ENCODE measurements around the gene TIMMDC1. TPM values are rescaled to one million over a fixed set of nuclear protein-coding genes. Genes with fewer than 3 reads are reported as not detected.
"Not testable (repeated sequence)": the region's sequence is repeated elsewhere in the genome, so short reads cannot be mapped to it uniquely, and the experiment has no call there.

Gene TIMMDC1
- total RNA-seq, 1 donor from 2014 or later = 52.8 TPM

DNA sequence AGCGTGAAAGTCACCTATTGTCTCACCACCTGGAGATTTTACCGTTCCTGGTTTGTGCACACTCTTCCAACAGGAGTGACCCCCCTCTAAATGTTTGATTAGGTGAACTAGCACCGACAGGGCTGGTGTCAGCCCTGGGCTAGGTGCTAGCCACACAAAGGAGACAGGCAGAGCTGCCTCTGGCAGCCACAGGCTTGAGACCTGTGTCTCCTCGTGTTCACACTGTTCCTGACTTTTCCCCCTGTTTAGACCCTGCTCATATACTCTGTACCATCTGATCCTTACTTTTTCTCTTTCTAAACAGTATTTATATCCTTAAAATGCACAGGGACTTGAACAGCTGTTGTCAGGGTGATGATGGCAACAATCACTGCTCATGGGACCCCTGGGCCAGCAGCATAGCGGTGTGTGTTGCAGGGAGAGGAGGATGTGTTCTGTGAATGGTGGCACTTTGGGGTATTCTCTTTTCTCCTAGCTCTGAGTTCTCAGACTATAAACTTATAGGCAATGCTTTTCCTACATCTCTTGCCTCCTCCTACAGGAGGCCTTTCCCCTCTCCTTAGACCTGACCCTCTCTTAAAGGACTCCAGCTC lies 55.6 kb downstream of the TIMMDC1 start:
- no peak for DNase-seq (ENCODE audit: low spot score)
- no peak for ATAC-seq

DNA sequence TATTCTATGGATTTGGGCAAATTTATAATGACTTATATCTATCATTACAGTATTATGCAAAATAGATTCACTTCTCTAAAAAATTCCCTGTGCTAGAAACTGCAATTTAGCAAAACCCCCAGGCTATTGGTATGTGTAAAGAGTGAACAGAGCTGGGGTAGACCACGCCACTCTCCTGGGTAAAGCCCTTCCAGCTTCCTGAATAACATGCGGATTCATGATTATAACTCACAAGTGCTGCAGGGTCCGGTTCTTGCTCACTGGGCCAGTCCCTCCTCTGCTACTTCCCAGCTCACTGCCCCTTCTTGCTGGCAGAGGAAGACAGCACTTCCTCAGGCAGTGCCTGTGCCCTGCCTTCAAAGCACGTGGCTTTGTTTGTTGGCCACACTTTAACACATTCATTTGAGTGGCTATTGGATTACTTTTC lies 57.0 kb downstream of the TIMMDC1 start:
- no peak for DNase-seq (ENCODE audit: low spot score)
- peak; percentile 28 for ATAC-seq

GRCh38 chr3:119555929-119556328 lies 57.6 kb downstream of the TIMMDC1 start:
- ATAC-seq = no peak

GRCh38 chr3:119557192-119557876 lies 59.0 kb downstream of the TIMMDC1 start:
- DNase-seq (ENCODE audit: low spot score) = no peak
- no peak for ATAC-seq

More at GRCh38 chr3:119555929-119556328, 57.6 kb downstream of the TIMMDC1 start:
- DNase-seq (ENCODE audit: low spot score) = no peak

DNA sequence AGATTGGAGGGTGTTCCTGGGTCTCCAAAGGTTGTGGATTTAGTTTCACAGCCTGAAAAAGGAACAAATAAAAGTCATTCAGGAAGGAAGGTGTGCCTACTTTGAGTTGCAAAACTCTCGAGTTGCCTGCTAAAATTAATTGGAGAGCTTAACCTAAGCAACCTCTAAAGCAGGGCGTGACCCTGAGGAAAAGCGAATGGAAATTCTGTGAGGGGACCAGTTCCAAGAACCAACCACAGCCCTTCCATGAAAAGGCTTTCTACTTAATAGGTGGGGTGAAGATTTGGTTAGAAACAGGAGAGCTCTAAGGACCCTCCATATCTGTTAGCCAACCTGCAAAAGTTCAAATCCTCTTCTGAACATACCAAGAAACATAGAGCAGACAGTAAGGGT lies 59.5 kb downstream of the TIMMDC1 start:
- no peak for DNase-seq (ENCODE audit: low spot score)
- ATAC-seq = no peak

DNA sequence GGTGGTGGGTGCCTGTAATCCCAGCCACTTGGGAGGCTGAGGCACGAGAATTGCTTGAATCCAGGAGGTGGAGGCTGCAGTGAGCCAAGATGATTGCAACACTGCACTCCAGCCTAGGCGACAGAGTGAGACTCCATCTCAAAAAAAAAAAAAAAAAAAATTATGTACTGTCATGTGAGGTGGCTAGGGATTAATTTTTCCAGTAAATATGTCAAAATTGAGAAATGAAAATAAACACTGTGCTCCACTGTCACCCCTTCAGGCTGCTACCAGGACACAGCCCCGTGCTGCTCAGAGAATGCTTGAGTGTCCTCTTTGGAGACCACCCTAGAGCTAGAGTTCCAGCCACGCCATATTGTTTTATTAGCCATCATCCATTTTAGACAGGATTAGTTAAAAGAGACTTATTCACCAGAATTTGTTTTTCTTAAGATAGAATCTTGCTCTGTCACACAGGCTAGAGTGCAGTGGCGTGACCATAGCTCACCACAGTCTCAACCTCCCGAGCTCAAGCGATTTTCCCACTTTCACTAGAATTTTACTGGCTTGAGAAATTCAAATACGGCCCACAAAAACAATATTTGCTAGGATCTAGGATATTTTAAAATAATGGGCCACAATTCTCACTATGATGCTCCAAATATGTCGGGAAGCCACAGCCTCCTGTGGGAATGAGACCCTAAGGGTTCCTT lies 60.4 kb downstream of the TIMMDC1 start:
- ATAC-seq (no peak), DNase-seq (ENCODE audit: low spot score) (no peak)

- DNase-seq (ENCODE audit: low spot score) (peak; percentile 58), ATAC-seq (peak; percentile 98)
These were observed 61.2 kb downstream of the TIMMDC1 start, which contains the start of gene CD80 for GRCh38 chr3:119559441-119559963. Gene CD80, minus strand, starts transcription at chr3:119559614. Its CDS starts 1,886 bp downstream, at chr3:119557728.

DNA sequence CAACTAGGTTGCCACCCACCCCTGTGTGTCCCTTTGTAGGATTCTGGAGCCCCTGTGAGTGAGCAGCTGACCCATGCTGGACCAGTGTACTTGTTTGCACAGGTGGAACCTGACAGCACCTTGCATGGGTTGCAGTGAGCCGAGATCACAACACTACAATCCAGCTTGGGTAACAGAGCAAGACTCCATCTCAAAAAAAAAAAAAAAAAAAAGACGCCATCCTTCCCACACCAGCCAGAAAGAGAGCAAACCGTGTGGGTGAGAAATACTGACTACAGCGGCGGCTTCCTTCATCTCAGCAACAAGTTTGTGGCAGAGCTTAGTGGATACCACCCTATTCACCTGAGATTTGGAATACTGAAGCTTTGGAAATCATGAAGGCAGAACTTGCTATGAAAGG lies 61.8 kb downstream of the TIMMDC1 start:
- no peak for DNase-seq (ENCODE audit: low spot score)
- ATAC-seq = no peak

DNA sequence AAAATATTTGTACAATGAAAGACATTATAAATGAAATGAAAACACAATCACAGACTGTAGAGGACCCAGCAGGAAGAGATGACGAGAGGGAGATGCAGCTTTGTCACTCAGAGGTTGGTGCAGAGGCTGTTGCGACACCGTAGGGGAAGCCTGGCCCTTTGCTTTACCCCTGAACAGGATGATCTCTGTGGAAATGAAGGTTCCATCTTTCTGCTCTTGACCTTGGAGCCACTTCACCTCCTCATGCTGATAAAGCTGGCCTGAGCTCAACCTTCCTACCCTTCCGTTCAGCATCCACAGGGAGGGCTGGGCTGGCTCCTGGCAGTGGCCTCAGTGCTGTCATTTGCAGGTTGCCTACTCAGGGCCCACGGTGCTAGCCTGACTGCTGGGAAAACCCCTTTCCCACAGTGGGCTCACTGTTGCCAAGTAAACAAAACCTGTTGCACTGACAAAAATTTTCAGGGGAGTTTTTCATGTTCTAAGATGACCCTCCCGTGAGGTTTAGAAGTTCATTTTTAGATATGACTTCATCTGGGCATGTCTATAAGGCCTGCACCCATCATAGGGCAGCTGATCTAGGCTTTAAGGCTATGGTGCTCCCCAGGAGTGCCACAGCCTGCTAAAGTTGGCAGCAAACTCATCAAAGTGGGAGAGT lies 64.1 kb downstream of the TIMMDC1 start:
- no peak for DNase-seq (ENCODE audit: low spot score)
- peak; percentile 34 for ATAC-seq

DNA sequence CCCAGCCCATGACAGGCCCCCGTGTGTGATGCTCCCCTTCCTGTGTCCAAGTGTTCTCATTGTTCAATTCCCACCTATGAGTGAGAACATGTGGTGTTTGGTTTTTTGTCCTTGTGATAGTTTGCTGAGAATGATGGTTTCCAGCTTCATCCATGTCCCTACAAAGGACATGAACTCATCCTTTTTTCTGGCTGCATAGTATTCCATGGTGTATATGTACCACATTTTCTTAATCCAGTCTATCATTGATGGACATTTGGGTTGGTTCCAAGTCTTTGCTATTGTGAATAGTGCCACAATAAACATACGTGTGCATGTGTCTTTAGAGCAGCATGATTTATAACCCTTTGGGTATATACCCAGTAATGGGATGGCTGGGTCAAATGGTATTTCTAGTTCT lies 65.0 kb downstream of the TIMMDC1 start:
- not testable (repeated sequence) for ATAC-seq; DNase-seq (ENCODE audit: low spot score)

DNA sequence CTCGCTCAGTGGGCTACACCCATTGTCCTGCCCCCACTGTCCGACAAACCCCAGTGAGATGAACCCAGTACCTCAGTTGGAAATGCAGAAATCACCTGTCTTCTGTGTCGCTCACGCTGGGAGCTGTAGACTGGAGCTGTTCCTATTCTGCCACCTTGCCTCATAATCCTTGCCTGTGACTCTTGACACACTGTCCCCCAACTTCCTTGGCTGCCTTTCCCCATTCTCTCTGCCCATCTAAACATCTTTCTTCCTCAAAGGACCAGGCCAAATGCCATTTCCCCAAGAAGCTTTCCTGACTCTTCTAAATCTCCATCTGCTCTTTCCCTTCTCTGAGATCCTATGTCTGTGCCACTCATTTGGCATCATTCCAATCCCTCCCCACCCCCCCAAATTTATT lies 70.8 kb downstream of the TIMMDC1 start:
- no peak for DNase-seq (ENCODE audit: low spot score)
- no peak for ATAC-seq

- peak; percentile 47 for ATAC-seq
- no peak for DNase-seq (ENCODE audit: low spot score)
These were observed 71.9 kb downstream of the TIMMDC1 start for GRCh38 chr3:119570229-119570628.

GRCh38 chr3:119571230-119571629 lies 72.9 kb downstream of the TIMMDC1 start:
- ATAC-seq (no peak), DNase-seq (ENCODE audit: low spot score) (no peak)

- ATAC-seq = peak; percentile 24
- no peak for DNase-seq (ENCODE audit: low spot score)
These were observed 73.3 kb downstream of the TIMMDC1 start for GRCh38 chr3:119571688-119572087.

Other genes with a start within 250 kb of the TIMMDC1 start
- 2.9 TPM for gene ARHGAP31, start 204.2 kb upstream of the TIMMDC1 start, total RNA-seq
- gene TMEM39A, start 34.9 kb upstream of the TIMMDC1 start, total RNA-seq = 23.4 TPM
- gene POGLUT1, start 29.6 kb upstream of the TIMMDC1 start, total RNA-seq = 8.6 TPM
- gene CD80, start 61.1 kb downstream of the TIMMDC1 start, total RNA-seq = 0.23 TPM
- 4.1 TPM for gene ADPRH, start 80.9 kb downstream of the TIMMDC1 start, total RNA-seq
- gene PLA1A, start 99.3 kb downstream of the TIMMDC1 start, total RNA-seq = 13.5 TPM
- gene POPDC2, start 162.0 kb downstream of the TIMMDC1 start, total RNA-seq = 0.65 TPM
- gene COX17, start 178.9 kb downstream of the TIMMDC1 start, total RNA-seq = 31.0 TPM
- 0.55 TPM for gene CFAP91, start 204.5 kb downstream of the TIMMDC1 start, total RNA-seq